IPS-NIHi7 (cell line): Measurements from ENCODE around the gene RNF150.

Experiments
- DNase-seq: peaks from one replicate; pipeline ENCODE4 v3.0.0; 2012; ENCODE audit warnings: mixed read lengths; ENCODE audit errors: extremely low spot score

The RNF150 gene

DNA sequence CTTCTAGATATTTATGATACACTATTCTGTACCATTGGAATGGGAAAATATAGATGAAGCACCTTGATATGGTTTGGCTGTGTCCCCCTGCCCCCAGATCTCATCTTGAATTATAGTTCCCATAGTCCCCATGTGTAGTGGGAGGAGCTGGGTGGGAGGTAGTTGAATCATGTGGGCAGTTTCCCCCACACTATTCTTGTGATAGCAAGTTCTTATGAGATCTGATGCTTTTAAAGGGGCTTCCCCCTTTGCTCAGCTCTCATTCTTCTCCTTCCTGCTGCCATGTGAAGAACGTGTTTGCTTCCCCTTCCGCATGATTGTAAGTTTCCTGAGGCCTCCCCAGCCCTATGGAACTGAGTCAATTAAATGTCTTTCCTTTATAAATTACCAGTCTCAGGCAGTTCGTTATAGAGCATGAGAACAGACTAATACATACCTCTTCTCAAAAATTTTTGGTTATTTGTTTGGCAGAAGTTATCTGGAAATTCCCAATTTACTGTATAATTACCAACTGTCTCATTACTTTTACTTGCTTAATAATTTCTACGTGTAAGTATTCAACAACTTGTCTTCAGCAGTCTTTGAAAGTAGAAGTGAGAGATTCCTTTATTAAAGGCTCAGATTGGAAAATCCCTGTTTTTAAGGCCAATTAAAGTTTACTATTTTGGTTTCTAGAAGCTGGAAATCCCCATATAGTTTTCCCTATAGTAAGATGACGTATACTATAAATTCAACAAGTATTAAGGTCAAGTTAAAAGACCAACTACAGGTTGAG is 152.7 kb downstream of the RNF150 start:
- DNase-seq: no peak

DNA sequence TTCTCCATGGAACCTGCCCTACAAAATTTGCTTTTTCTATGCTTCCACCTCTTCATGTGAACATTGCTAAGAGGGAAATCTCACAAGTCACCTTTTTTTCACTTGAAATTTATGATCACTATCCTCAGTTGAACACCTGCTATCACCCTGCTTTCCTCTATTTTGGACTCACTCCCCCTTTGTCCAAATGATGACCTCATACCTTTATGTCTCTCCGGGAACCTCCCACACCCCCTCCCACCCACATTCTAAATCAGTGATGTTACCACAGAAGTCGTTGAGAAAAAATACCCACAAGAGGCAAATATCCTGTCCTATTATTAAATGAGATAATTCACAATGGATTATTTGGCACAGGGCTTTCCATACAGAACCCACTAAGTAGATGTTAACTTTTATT is 156.5 kb downstream of the RNF150 start:
- DNase-seq: no peak

DNA sequence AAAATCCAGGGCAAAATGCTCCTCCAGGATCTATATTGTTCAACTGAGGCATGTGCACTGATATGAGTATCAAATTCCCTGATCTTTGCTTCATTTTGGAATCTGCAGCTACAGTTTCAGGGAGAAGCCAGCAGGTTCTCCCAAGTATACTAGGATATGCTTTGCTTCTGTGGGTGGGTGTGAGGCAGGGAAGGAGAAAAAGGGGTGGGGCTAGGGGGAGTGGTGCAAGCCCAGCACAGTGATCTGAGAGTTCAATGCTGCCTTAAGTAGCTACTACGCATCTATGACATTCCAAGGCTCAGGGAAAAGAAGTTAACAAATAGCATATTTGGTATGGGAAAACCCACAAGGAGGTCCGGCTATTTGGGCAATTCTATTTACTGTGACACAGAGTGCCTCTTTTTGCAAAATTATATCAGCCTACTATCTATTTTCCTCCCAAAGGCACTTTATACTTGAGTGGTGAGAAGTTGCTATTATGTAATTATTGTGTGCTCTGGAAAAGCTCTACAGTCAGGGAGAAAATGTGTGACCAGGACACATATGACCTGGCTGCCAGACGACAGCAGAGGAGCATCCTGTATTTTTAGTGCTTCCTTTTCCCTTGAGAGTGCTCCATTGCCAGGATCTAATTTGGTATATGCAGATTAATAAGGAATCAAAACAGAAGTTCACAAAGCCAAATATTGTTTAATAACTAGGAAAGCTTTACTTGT is 162.0 kb downstream of the RNF150 start:
- DNase-seq: peak; percentile 20

DNA sequence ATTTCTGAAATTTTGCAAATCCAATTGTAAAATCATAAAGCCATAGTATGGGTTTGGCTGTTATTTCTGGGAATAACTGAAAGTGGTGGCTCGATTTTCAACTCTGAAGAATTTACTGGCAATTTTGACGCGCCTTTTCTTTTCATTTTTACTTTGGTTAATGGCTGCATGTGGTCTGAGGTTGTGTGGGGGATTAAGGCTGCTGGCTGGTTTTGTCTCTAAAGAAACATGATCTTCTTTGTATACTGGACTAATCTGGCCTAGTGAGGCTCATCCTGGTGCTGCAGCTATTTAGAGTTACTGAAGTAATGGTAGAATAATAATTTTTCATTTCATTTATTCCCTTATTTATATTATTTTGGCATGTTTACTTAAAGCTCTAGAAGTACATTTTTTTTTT is 164.0 kb downstream of the RNF150 start:
- DNase-seq: no peak

DNA sequence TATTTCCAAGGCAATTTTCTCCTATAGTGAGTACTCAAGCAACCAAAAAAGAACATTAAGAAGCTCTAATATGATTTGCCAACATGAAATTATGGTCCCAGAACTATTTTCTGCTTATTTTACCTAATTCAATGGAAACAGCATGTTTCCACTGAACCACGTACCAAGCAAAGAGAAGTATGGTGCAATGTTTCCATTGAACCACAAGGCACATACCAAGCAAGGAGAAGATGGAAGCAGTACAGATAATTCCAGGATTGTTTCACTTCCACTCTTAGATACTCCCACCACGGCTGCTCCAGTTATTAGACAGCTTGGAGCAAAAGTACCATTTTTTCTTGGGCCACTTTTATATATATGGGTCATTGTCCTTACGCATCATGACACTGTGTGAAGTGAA is 164.9 kb downstream of the RNF150 start:
- DNase-seq: no peak

DNA sequence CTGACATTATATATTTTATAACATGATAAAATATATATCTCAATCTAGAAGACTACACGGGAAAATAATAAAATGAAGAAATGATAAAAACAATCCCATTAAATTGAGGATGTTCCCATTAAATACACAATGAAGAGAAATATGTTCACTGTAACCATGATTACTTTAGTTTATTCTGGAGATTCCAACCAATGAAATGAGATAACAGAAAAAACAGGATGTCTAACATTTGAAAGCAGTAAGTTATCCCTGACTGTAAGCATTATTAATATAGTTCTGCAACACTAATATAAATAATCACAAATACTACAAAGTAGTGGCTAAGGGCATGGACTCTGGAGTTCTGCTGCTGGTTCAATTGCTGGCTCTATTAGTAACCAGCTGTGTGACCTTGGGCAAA is 169.4 kb downstream of the RNF150 start:
- no peak for DNase-seq

DNA sequence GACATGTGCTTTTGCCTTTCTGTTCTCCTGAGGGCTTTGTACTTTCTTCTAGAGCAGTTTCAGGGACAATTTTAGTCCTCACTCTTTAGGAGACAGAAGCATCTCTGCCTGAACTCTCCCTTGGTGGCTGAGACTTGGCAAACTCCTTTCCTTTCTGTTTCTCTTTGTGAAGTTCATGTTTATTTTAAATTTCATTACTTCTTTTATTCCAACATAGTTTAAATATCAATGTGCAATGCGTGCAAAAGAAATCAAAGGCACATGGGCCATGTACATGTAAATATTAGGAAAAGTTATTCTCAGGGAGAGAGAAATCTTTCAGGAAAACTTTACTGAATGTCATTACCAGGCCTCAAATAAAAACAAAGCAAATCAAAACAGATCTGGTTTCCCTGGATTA is 177.6 kb downstream of the RNF150 start:
- DNase-seq: no peak

DNA sequence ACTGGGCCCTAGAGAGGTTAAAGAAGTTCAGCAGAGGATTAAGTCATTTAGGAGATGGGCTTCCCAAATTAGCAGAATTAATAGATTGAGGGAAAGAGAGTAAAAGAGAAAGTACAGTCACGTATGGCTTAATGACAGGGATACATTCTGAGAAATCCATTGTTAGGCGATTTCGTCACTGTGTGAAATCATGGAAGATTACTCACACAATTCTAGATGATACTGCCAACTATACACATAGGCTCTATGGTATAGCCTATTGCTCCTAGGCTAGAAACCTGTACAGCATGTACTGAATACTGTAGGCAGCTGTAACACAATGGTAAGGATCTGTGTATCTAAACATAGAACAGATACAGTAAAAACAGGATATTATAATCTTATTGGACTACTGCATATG is 180.6 kb downstream of the RNF150 start:
- DNase-seq: no peak

DNA sequence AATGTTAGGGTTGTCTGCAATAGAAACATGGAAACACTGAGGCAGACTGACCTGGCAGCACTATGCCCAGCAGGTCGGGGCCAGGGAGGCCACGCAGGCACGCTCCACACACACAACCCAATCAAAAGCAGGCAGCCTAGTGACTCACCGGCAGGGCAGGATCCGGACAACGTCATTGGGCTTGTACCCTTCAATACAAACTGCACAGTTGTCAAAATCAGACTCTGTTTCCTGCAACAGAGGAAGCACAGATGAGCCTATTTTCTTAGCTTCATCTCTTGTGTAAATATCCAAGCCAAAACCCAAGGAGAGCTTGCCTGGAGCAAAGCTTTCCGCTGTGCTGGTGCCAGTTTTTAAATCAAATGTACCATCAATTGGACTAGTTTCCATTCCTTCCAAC is 185.8 kb downstream of the RNF150 start:
- no peak for DNase-seq

DNA sequence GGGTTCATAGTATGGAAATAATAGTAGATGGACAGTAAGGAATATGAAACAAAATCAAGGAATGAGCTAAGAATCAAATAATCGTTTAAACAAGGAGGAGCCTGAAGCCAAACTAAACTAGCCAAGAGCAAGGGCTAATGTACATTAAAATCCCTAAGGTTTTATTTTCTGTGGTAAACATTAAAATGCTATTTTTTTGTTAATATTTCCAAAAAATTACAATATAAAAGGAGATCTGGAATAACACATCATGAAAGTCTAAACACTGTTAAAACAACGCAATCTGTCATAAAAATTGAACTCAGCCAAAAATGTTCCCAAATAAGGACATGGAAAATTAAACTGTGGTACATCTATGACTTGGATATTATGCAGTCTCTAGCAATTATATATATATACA is 188.2 kb downstream of the RNF150 start:
- DNase-seq: no peak

DNA sequence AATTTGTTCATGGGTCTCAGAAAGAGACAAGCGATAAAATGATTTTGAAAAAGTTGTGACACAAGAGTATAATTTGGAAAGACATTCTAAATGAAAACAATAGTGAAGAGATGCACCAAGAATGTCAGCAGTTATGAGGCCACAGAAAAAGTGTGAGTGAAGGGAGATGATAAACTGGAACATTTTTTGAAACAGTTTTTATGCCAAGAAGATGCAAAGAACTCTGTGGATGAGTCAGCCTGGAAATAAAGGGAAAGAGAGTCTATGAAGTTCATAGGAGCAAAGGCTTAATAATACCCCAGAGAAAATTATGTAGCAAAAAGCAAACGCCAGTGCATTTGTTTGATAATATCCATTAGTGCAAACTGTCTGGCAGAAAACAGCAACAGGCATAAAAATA is 188.7 kb downstream of the RNF150 start:
- no peak for DNase-seq

DNA sequence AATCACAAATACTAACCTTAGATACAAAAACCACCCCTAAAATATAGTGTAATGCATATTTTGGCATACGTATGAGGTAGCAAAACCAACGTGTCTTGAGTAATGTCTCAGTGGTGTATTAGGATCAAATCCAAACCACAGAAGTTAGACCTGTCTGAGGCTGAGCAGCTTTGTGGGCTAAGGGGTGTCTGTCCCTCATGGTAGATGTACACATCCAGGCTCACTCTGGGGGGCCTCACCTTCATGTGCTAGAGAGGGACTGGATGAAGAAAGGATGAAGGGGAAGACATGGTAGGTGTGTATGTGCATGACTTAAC is 189.1 kb downstream of the RNF150 start:
- no peak for DNase-seq

DNA sequence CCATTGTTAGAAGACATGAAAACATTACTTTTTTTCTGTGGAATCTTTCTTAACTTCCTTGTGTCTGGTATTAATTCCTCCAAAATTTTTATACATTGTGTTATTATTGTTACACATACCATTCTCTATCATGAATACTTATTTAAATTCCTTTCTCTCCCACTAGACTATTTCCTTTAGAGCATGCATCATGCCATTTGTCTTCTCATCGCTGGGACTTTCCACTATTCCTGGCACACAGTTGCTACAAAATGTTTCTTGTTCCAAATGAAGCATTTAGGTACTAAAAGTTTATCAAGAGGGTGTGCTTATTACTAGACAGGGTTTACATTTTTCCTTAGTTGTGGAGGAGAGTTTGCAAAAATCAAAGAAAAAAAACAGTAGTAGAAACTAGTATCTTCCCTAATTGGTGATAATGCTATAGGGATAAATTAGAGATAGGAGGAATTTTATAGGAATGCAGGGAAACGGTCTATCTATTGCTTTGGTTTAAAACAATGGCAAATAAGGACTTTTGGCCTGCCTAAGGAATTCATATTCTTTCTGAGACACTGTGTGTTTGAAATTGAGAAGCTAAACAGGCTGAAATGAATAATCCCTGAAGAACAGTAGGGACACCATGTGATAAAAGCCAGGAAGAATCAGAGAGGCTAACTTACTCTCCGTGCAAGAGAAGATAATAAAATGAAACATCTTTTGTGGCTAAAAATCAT is 189.6 kb downstream of the RNF150 start:
- no peak for DNase-seq

DNA sequence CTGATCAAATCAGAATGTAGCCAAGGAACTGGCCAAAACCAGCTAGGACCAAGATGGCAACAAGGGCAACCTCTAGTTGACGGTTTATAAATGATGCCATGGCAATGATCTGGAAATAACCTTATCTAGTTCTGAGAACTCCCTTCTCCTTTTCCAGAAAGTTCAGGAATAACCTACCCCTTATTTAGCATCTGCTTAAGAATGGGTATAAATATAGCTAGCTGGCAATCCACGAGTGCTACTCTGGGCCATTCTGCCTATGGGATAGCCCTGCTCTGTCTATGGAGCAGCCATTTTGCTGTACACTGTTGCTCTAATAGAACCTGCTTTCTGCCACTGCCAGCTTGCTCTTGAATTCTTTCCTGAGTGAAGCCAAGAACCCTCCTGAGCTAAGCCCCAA is 192.7 kb downstream of the RNF150 start:
- DNase-seq: no peak

DNA sequence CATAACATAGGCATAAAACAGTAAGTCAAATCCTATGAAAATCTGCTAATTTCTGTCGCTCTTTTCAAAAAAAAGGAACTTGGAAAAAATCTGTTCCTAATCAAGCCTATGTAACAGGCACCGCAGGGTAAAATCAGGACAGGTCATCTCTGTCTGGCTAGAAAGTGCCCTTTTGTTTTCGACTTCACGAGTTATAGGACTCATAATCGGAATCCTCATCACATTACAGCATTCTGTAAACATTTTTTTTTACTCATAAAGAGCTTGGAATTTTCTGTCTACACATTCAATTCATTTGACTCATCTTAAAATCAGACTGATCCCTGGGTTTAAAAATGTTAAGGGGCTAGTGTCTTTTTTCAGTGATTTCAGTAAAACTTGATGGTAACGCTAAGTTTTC is 195.4 kb downstream of the RNF150 start:
- DNase-seq: no peak

DNA sequence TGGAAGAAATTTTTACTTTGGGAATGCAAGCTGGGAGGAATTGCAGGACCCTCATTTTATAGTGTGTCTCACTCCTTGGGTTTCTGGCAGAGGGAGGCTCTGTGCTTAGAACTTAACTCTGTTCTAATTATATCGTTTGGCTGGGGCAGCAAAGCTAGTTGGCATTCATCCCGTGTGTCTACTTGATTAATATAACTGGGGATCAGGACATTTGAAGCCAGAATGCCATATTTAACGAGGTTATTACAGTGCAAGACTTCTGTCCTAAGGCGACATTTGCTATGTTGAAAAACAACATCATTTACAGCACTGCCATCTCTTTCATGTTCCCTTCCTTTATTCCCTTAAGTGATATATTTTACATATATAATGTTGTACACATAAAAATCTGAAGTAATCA is 198.0 kb downstream of the RNF150 start:
- DNase-seq: no peak

DNA sequence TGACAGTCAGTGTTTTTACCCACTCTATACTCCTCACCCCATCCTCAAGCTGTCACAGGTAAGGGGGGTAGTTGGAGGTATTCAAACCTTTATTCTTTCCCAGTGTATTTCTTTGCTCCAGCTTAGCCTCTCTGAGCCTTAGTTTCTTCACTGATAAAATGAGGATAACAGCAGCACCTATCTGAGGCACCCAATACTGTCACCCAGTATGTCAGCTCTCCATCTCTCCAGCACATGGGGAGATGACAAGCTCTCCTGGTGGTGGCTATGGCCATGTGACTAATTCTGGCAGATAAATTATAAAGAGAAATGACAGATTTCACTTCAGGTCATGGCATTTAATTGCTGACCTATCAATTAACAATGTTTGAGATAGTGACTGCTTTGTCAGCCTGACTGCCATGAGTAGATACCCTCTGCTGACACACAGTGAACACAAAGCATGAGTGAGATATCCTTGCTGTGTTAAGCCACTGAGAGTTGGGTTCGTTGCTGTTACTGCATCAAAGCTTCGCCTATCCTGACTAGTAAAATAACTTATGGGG is 200.7 kb downstream of the RNF150 start:
- no peak for DNase-seq

DNA sequence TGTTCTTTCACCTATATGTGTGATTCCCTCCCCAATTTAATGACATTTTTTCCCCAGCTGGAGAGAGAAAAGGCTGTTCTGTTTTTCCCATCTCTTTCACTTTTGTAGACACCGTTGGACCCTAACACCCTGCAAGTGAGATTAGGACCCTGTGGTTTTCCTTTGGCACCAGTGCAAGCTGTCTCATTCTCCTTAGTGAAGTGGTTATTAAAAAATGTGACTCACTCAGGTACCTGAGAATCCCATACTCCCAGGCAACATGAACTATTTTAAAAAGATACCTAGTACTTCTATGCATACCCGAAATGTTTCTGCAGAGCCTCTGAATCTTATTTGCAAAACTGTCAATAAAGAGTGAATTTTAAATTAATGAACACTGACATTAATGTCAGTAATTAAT is 201.4 kb downstream of the RNF150 start:
- DNase-seq: no peak

DNA sequence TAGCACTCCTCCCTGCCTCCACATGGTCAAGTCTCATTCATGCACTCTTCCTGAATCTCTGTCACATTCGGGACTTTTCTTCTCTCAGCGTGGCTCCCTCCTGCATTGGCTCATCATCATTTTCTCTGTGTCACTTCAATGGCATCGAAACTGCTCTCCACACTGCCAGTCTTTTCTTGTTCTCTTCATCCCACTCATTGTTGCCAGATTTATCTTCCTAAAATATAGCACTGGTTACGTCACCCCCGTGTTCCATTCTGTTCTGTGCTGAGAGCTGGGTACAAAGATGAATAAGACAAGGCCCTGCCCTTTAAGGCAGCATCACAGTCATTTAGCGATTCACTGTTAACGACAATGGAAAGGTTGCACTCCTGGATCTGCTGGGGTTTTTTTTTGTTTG is 202.7 kb downstream of the RNF150 start:
- DNase-seq: no peak

DNA sequence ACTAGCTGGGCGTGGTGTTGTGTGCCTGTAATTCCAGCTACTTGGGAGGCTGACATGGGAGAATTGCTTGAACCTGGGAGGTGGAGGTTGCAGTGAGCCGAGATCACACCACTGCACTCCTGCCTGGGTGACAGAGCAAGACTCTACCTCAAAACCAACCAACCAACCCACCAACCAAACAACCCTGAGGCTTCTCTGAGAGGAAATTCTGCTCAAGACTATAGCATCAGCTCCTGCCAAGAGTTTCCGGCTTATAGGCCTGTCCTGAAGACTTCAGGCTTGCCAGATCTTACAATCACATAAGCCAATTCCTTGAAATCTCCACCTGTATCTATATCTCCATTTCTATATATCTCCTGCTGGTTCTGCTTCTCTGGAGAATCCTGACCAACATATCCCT is 203.3 kb downstream of the RNF150 start:
- no peak for DNase-seq

DNA sequence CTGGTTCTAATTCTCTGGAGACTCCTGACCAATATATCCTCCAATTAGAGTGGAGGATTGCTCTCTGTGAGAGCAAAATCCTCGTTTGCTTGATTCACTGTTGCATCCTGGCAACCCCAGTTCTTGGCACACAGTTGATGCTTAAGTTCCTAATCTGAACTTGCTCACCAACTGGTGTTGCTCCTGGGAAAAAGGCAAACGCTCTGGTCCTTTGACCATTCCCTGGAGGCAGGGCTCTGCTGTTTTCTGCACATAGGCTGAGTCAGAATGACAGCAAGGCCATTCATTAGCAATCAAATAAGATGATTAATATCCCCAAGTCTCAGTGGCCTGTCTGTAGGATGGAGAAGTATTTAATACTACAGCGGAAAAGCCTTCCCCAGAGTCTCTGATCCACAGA is 204.4 kb downstream of the RNF150 start:
- DNase-seq: no peak

DNA sequence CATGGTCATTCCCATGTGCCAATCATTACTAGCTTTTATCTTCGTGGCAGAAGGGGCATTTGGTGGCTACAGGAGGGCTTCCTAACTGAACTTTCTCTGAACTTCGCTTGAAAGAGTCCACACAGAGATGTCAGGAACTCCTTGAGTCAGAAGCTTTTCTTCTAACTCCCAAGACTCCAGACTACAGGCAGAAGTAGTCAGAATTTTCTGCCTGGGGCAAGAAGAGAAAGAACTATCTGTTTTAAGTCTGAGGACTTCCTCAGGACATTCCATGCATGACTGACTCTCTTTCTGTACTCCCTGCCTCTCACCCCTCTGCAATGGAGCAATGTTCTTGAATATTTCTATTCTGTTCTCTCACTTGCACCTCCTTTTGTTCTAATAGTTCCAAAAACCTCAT is 206.6 kb downstream of the RNF150 start:
- no peak for DNase-seq

DNA sequence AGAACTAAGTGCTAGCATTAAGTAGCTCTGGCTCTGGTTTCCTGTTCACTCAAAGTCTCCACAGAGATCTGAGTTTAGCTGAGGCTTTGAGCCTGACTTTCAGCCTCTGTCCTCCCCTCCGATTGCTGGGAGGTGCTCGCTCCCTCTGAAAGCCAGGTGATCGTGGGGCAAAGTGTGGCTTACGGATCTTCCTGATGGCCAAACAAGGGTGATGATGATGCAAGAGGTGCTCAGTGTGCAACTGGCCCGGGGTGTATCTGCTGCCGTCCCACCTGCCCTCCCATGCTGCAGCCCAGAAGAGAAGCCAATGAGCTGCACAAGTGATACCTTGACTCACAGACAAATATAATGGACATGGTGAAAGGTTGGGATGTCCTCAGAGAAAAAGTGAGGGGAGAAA is 207.9 kb downstream of the RNF150 start:
- DNase-seq: no peak
